H1 (cell line): Measurements from ENCODE around the gene MFSD2A. TPM values are rescaled to one million over a fixed set of nuclear protein-coding genes. Genes with fewer than 3 reads are reported as not detected.
A peak's percentile ranks its signal among the peaks of the same experiment; 100 is the strongest.

ENCODE experiments used
- CHD2 ChIP-seq: IDR thresholded peaks from 2 replicates; pipeline ENCODE4 v1.6.1; 2012; ENCODE audit warnings: low read length, improper control_type of control experiment
- CHD7 ChIP-seq: fragments of 300-600 bp; sonication (generic); IDR thresholded peaks from 2 replicates; pipeline ENCODE4 v1.7.1; 2012; ENCODE audit warnings: low read length, moderate library complexity, mild to moderate bottlenecking, inconsistent platforms; ENCODE audit not compliant: insufficient replicate concordance
- CTBP2 ChIP-seq: IDR thresholded peaks from 2 replicates; pipeline ENCODE4 v1.7.0; 2011; ENCODE audit warnings: borderline replicate concordance, mild to moderate bottlenecking, moderate library complexity, mixed read lengths, low read length; ENCODE audit not compliant: insufficient read depth, insufficient read length
- NANOG ChIP-seq: IDR thresholded peaks from 2 replicates; pipeline ENCODE4 v1.6.1; 2011; ENCODE audit warnings: low read length, low read depth, mild to moderate bottlenecking, inconsistent platforms; ENCODE audit not compliant: insufficient read depth, poor library complexity, severe bottlenecking
- POLR2A ChIP-seq, 2 experiments: IDR thresholded peaks; 1 replicate in 1 of 2; 2 replicates in 1 of 2; pipeline ENCODE4 v1.6.1; 2011; ENCODE audit warnings: low read depth in 2 of 2, low read length in 2 of 2, mild to moderate bottlenecking in 2 of 2; ENCODE audit errors: control extremely low read depth in 1 of 2
- POLR2AphosphoS5 ChIP-seq: IDR thresholded peaks from 2 replicates; pipeline ENCODE4 v1.6.1; 2011; ENCODE audit warnings: low read depth, low read length
- POU5F1 ChIP-seq: IDR thresholded peaks from 2 replicates; pipeline ENCODE4 v1.6.1; 2011; ENCODE audit warnings: low read depth, mild to moderate bottlenecking, low read length, moderate library complexity
- SAP30 ChIP-seq: fragments of 300-600 bp; sonication (generic); IDR thresholded peaks from 2 replicates; pipeline ENCODE4 v1.7.1; 2012; ENCODE audit warnings: low read length, moderate library complexity, mild to moderate bottlenecking, inconsistent platforms; ENCODE audit not compliant: insufficient read depth, insufficient replicate concordance
- SP1 ChIP-seq: IDR thresholded peaks from 2 replicates; pipeline ENCODE4 v1.6.1; 2011; ENCODE audit warnings: low read depth, low read length
- TAF1 ChIP-seq: IDR thresholded peaks from 2 replicates; pipeline ENCODE4 v1.6.1; 2011; ENCODE audit warnings: mild to moderate bottlenecking, low read depth, low read length
- TAF7 ChIP-seq: optimal IDR thresholded peaks from 2 replicates; pipeline ENCODE3; 2011; ENCODE audit warnings: low read depth, mild to moderate bottlenecking, inconsistent platforms, low read length, moderate library complexity, borderline replicate concordance
- polyA plus RNA-seq, 7 experiments: library from polyadenylated mRNA; depleted of rRNA in 3 of 7; stranded (reverse) in 5 of 7; unstranded in 2 of 7; fragments of >200 nt in 5 of 7; fragments of 200-250 nt in 2 of 7; gene quantifications; 1 replicate in 5 of 7; 2 replicates in 1 of 7; 4 replicates in 1 of 7; pipeline versions ENCODE4 v1.2.1 to v1.2.3, GENCODE V29; 2011 to 2013; ENCODE audit warnings: missing spikeins in 2 of 7, mixed read lengths in 2 of 7
- total RNA-seq: library from RNA; stranded (reverse); fragmentation: NEBNext Ultra II Directional; extraction: Animal tissue kit (Norgen Biotek cat#: 25700); gene quantifications from 2 replicates; pipeline ENCODE4 v1.2.1, GENCODE V29; 2021

The MFSD2A gene
- total and polyA plus RNA-seq, 2 of the 8 experiments (the other 6 are each of a cell fraction or from before 2014, with no cell fraction given): 18.3 to 25.9 TPM

- TF ChIP-seq CHD7: no peak
- peak; percentile 55; the same call in 1 of the 2 replicates for TF ChIP-seq SP1
- TF ChIP-seq TAF1: peak; percentile 82
- TF ChIP-seq TAF7: peak; percentile 12
- peak; percentile 84 to 89 for TF ChIP-seq POLR2A (IDR thresholded peaks at IDR 0.05; ENCODE audit: control extremely low read depth in 1 of 2, low read depth in 2 of 2, low read length in 2 of 2)
- TF ChIP-seq NANOG: no peak
- peak; percentile 94 for TF ChIP-seq POLR2AphosphoS5
- peak; percentile 37; the same call in 1 of the 2 replicates for TF ChIP-seq CHD2
- TF ChIP-seq POU5F1: no peak
- TF ChIP-seq SAP30: no peak
- TF ChIP-seq CTBP2: no peak
Measured at GRCh38 chr1:39954870-39955546, at the start of gene MFSD2A (continued).
